Measurements from ENCODE around the gene FOLR1. TPM values are rescaled to one million over a fixed set of nuclear protein-coding genes. Genes with fewer than 3 reads are reported as not detected.
"Not testable (repeated sequence)": the region's sequence is repeated elsewhere in the genome, so short reads cannot be mapped to it uniquely, and the experiment has no call there.

The FOLR1 gene
- total RNA-seq, 1 experiment from 2014 or later = not detected

DNA sequence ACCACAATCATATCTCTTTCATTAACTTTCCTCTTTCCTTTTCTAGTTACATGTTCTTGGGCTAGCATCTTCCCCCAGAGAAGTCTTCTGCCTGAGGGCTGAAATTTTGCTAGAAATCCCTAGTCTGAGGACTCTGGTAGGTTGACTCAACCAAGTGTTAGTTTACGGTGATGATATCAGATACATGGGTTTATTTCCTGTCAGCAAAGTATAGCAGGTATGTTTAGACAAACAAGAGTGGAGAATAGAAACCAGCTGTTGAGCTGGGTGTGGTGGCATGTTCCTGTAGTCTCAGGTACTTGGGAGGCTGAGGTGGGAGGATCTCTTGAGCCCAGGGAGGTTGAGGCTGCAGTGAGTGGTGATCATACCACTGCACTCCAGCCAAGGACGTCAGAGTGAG, 11.2 kb downstream of the FOLR1 start:
- H3K9me3 ChIP-seq (ENCODE audit: low read depth, low read length, poor library complexity, severe bottlenecking) = no peaks in the 10 kb centered on the region
- no peaks in the 10 kb centered on the region for H3K36me3 ChIP-seq (ENCODE audit: insufficient read depth, low read length, poor library complexity, severe bottlenecking)
- no peak for DNase-seq (ENCODE audit: low spot score)
- intact Hi-C loops (cut with micrococcal nuclease; ENCODE audit: unreplicated experiment) = no loop called here
- BruUV-seq (replicated peaks) = no TSS peak
- H3K27ac ChIP-seq (ENCODE audit: low read depth, low read length, poor library complexity, severe bottlenecking) = no peak overlapping the region
- POLR2A ChIA-PET (ENCODE audit: low non-redundant PET) = no interaction called here
- no peak overlapping the region for H3K4me3 ChIP-seq (ENCODE audit: low read depth, low read length, poor library complexity, severe bottlenecking)
- TF ChIP-seq EZH2 (IDR thresholded peaks at IDR 0.05; ENCODE audit: borderline replicate concordance, low read depth, low read length, poor library complexity, severe bottlenecking) = no peak
- TF ChIP-seq CTCF (conservative IDR thresholded peaks at IDR 0.05; ENCODE audit: low read depth, low read length) = no peak
- CTCF ChIA-PET = no interaction called here
- no peaks in the 10 kb centered on the region for H3K4me1 ChIP-seq (ENCODE audit: insufficient read depth, low read length, poor library complexity, severe bottlenecking)
- no peaks in the 10 kb centered on the region for H3K27me3 ChIP-seq (replicated peaks; ENCODE audit: insufficient read depth, low read depth, low read length, poor library complexity)

DNA sequence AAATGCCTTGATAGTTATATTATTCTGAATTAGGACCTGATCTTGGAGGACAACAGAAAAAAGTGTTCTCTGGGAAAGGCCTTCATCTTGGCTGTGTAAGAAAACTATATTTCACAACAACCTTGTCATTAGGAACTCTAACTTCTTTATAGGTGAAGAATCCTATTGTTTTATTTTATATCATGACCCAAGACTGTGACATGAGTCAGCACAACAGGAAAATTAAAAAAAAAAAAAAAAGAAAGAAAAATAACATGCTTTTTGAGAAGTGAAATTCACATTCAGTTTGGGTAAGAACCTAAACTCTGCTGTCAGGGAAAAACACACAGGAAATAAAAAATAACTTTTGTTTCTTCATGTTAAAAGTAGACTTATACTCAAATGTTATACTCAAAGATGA, 12.9 kb downstream of the FOLR1 start:
- BruUV-seq (replicated peaks) = no TSS peak
- no peak for DNase-seq (ENCODE audit: low spot score)
- intact Hi-C loops (cut with micrococcal nuclease; ENCODE audit: unreplicated experiment) = no loop called here
- POLR2A ChIA-PET (ENCODE audit: low non-redundant PET) = no interaction called here
- Histone ChIP-seq H3K27ac (ENCODE audit: low read depth, low read length, poor library complexity, severe bottlenecking) (no peak overlapping the region), H3K4me1 (ENCODE audit: insufficient read depth, low read length, poor library complexity, severe bottlenecking) (no peaks in the 10 kb centered on the region), H3K36me3 (ENCODE audit: insufficient read depth, low read length, poor library complexity, severe bottlenecking) (no peaks in the 10 kb centered on the region), H3K27me3 (replicated peaks; ENCODE audit: insufficient read depth, low read depth, low read length, poor library complexity) (no peaks in the 10 kb centered on the region), H3K9me3 (ENCODE audit: low read depth, low read length, poor library complexity, severe bottlenecking) (no peaks in the 10 kb centered on the region), H3K4me3 (ENCODE audit: low read depth, low read length, poor library complexity, severe bottlenecking) (no peak overlapping the region)
- CTCF ChIA-PET = no interaction called here
- no peak for TF ChIP-seq CTCF (conservative IDR thresholded peaks at IDR 0.05; ENCODE audit: low read depth, low read length)
- no peak for TF ChIP-seq EZH2 (IDR thresholded peaks at IDR 0.05; ENCODE audit: borderline replicate concordance, low read depth, low read length, poor library complexity, severe bottlenecking)

GRCh38 chr11:72206794-72207193, 14.9 kb downstream of the FOLR1 start:
- H3K4me1 ChIP-seq (ENCODE audit: insufficient read depth, low read length, poor library complexity, severe bottlenecking); H3K27ac ChIP-seq (ENCODE audit: low read depth, low read length, poor library complexity, severe bottlenecking); H3K4me3 ChIP-seq (ENCODE audit: low read depth, low read length, poor library complexity, severe bottlenecking); intact Hi-C loops (cut with micrococcal nuclease; ENCODE audit: unreplicated experiment); H3K36me3 ChIP-seq (ENCODE audit: insufficient read depth, low read length, poor library complexity, severe bottlenecking); BruUV-seq (replicated peaks); DNase-seq (ENCODE audit: low spot score); H3K9me3 ChIP-seq (ENCODE audit: low read depth, low read length, poor library complexity, severe bottlenecking); H3K27me3 ChIP-seq (replicated peaks; ENCODE audit: insufficient read depth, low read depth, low read length, poor library complexity): not testable (repeated sequence)
- CTCF ChIA-PET = interaction anchor here (0.7 kb wide), 1 partner anchor 149 kb away, joined by 6 read pairs; no protein-coding TSS in a partner anchor
- POLR2A ChIA-PET (ENCODE audit: low non-redundant PET) = interaction anchor here (0.6 kb wide), 1 partner anchor 91 kb away, joined by 3 read pairs; no protein-coding TSS in a partner anchor

DNA sequence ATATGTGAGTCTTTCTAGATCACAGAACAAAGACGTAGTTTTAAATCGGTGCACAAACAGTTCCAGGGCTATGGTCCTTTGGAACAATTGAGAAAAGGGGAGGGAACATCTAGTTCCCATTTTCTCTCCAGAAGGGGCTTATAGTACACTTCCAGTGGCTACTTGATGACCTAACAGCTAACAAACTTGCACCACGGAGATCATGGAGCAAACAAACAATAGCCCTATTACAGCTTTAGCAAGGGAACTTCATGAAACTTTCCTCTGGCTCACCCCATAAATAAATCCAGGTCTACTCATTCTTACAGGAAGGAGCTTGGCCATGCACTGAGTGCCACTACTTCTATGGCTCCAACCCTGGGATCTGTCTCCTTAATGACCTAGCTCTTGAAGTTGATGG, 16.3 kb downstream of the FOLR1 start:
- Histone ChIP-seq H3K9me3 (ENCODE audit: low read depth, low read length, poor library complexity, severe bottlenecking) (no peaks in the 10 kb centered on the region), H3K4me3 (ENCODE audit: low read depth, low read length, poor library complexity, severe bottlenecking) (no peak overlapping the region), H3K27ac (ENCODE audit: low read depth, low read length, poor library complexity, severe bottlenecking) (no peak overlapping the region), H3K27me3 (replicated peaks; ENCODE audit: insufficient read depth, low read depth, low read length, poor library complexity) (peaks cover 2% of the 10 kb centered on the region), H3K4me1 (ENCODE audit: insufficient read depth, low read length, poor library complexity, severe bottlenecking) (no peaks in the 10 kb centered on the region), H3K36me3 (ENCODE audit: insufficient read depth, low read length, poor library complexity, severe bottlenecking) (no peaks in the 10 kb centered on the region)
- intact Hi-C loops (cut with micrococcal nuclease; ENCODE audit: unreplicated experiment) = no loop called here
- no peak for DNase-seq (ENCODE audit: low spot score)
- POLR2A ChIA-PET (ENCODE audit: low non-redundant PET) = no interaction called here
- TF ChIP-seq EZH2 (IDR thresholded peaks at IDR 0.05; ENCODE audit: borderline replicate concordance, low read depth, low read length, poor library complexity, severe bottlenecking) (no peak), CTCF (conservative IDR thresholded peaks at IDR 0.05; ENCODE audit: low read depth, low read length) (no peak)
- BruUV-seq (replicated peaks) = no TSS peak
- CTCF ChIA-PET = no interaction called here

Measured in A673 (cell line).